Activated B cell treated with CpG ODN at 0.5 μM for 24 hours (primary cell): ENCODE measurements around the gene TMC2. TPM values are rescaled to one million over a fixed set of nuclear protein-coding genes. Genes with fewer than 3 reads are reported as not detected.

Experiments
- total RNA-seq: library from RNA; stranded (reverse); gene quantifications from 2 replicates; pipeline ENCODE4 v1.2.3, GENCODE V29; 2022

TMC2 gene
- total RNA-seq, 1 donor from 2014 or later = not detected

Other genes with a start within 250 kb of the TMC2 start
- gene TGM3, start 240.6 kb upstream of the TMC2 start, total RNA-seq = not detected in 2 replicates
- not detected in 2 replicates for gene TGM6, start 155.7 kb upstream of the TMC2 start, total RNA-seq
- 215 and 234 TPM in 2 replicates for gene SNRPB, start 65.8 kb upstream of the TMC2 start, total RNA-seq
- 14.8 and 16.6 TPM in 2 replicates for gene ZNF343, start 27.7 kb upstream of the TMC2 start, total RNA-seq
- gene NOP56, start 116.1 kb downstream of the TMC2 start, total RNA-seq = 327 and 333 TPM in 2 replicates
- 121 and 127 TPM in 2 replicates for gene IDH3B, start 127.6 kb downstream of the TMC2 start, total RNA-seq
- 1.6 and 2.4 TPM in 2 replicates for gene EBF4, start 156.2 kb downstream of the TMC2 start, total RNA-seq